ENCODE data around the gene AP3M1. TPM values are rescaled to one million over a fixed set of nuclear protein-coding genes. Genes with fewer than 3 reads are reported as not detected.

Gene AP3M1
- total RNA-seq, 1 experiment from 2014 or later: 68.3 TPM

DNA sequence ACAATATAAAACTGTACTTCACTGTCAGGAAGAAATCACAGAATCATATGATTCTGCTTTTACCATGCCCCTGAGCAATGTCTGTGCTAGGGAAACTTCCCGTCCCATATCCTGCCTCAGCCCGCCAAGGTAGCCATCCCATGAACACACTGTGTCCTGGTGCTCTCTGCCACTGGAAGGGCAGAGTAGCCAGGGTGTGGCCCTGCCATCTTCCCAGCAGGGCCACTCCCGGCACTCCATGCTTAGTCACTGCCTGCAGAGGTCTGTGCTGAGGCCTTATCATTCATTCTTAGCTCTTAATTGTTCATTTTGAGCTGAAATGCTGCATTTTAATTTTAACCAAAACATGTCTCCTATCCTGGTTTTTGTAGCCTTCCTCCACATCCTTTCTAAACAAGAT is 31.8 kb downstream of the AP3M1 start:
- intact Hi-C loops (cut with micrococcal nuclease; ENCODE audit: unreplicated experiment): no loop called here
- no peak for DNase-seq (ENCODE audit: low spot score)
- TF ChIP-seq, protein P1, sequence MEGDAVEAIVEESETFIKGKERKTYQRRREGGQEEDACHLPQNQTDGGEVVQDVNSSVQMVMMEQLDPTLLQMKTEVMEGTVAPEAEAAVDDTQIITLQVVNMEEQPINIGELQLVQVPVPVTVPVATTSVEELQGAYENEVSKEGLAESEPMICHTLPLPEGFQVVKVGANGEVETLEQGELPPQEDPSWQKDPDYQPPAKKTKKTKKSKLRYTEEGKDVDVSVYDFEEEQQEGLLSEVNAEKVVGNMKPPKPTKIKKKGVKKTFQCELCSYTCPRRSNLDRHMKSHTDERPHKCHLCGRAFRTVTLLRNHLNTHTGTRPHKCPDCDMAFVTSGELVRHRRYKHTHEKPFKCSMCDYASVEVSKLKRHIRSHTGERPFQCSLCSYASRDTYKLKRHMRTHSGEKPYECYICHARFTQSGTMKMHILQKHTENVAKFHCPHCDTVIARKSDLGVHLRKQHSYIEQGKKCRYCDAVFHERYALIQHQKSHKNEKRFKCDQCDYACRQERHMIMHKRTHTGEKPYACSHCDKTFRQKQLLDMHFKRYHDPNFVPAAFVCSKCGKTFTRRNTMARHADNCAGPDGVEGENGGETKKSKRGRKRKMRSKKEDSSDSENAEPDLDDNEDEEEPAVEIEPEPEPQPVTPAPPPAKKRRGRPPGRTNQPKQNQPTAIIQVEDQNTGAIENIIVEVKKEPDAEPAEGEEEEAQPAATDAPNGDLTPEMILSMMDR (conservative IDR thresholded peaks at IDR 0.05; ENCODE audit: low read depth, low read length): no peak
- no peak for TF ChIP-seq EZH2 (IDR thresholded peaks at IDR 0.05; ENCODE audit: borderline replicate concordance, low read depth, low read length, poor library complexity, severe bottlenecking)
- H3K9me3 ChIP-seq (ENCODE audit: low read depth, low read length, poor library complexity, severe bottlenecking): no peaks in the 10 kb centered on the region
- H3K36me3 ChIP-seq (ENCODE audit: insufficient read depth, low read length, poor library complexity, severe bottlenecking): peaks cover 93% of the 10 kb centered on the region
- ChIA-PET POLR2A (ENCODE audit: low non-redundant PET) (interaction anchor here (0.6 kb wide), 1 partner anchor 270 kb away, joined by 3 read pairs; no protein-coding TSS in a partner anchor), CTCF (no interaction called here)
- H3K4me3 ChIP-seq (ENCODE audit: low read depth, low read length, poor library complexity, severe bottlenecking): no peak overlapping the region
- H3K27ac ChIP-seq (ENCODE audit: low read depth, low read length, poor library complexity, severe bottlenecking): peak overlapping the region; percentile 56
- BruUV-seq (replicated peaks): no TSS peak
- no peaks in the 10 kb centered on the region for H3K27me3 ChIP-seq (replicated peaks; ENCODE audit: insufficient read depth, low read depth, low read length, poor library complexity)
- H3K4me1 ChIP-seq (ENCODE audit: insufficient read depth, low read length, poor library complexity, severe bottlenecking): peaks cover 10% of the 10 kb centered on the region

DNA sequence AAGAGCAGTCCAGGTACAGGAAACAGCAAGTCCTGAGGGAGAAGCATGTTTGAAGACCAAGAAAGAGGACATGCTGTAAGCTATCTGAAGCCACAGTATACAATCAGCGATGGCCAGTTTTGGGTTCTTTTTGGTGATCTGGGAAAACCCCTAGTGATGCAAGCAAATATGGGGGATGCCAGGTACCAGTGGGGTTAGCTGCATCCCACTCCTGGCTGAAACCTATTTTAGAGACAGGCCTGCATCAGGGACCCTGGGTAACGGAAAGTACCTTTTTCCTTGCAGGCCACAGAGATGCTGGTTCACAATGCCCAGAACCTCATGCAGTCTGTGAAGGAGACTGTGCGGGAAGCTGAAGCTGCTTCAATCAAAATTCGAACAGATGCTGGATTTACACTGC is 32.9 kb downstream of the AP3M1 start:
- CTCF ChIA-PET: interaction anchor here (0.6 kb wide), 1 partner anchor 231 kb away, joined by 3 read pairs; no protein-coding TSS in a partner anchor
- TF ChIP-seq, protein P1 (conservative IDR thresholded peaks at IDR 0.05; ENCODE audit: low read depth, low read length): no peak
- TF ChIP-seq EZH2 (IDR thresholded peaks at IDR 0.05; ENCODE audit: borderline replicate concordance, low read depth, low read length, poor library complexity, severe bottlenecking): no peak
- Histone ChIP-seq H3K9me3 (ENCODE audit: low read depth, low read length, poor library complexity, severe bottlenecking) (no peaks in the 10 kb centered on the region), H3K4me3 (ENCODE audit: low read depth, low read length, poor library complexity, severe bottlenecking) (no peak overlapping the region), H3K4me1 (ENCODE audit: insufficient read depth, low read length, poor library complexity, severe bottlenecking) (peaks cover 10% of the 10 kb centered on the region), H3K27me3 (replicated peaks; ENCODE audit: insufficient read depth, low read depth, low read length, poor library complexity) (no peaks in the 10 kb centered on the region), H3K27ac (ENCODE audit: low read depth, low read length, poor library complexity, severe bottlenecking) (peak overlapping the region; percentile 48), H3K36me3 (ENCODE audit: insufficient read depth, low read length, poor library complexity, severe bottlenecking) (peaks cover 93% of the 10 kb centered on the region)
- POLR2A ChIA-PET (ENCODE audit: low non-redundant PET): no interaction called here
- no peak for DNase-seq (ENCODE audit: low spot score)
- BruUV-seq (replicated peaks): no TSS peak
- intact Hi-C loops (cut with micrococcal nuclease; ENCODE audit: unreplicated experiment): no loop called here

DNA sequence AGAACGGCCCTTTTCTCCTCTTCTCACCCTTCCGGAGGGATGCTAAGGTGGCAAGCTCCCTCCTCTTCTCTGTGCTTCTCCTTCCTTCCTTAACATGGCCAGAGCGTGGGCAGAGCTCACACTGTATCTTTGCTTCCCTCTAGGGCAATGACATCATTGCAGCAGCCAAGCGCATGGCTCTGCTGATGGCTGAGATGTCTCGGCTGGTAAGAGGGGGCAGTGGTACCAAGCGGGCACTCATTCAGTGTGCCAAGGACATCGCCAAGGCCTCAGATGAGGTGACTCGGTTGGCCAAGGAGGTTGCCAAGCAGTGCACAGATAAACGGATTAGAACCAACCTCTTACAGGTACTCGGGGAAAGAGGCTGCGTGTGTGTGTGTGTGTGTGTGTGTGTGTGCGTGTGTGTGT is 36.6 kb downstream of the AP3M1 start:
- POLR2A ChIA-PET (ENCODE audit: low non-redundant PET): no interaction called here
- intact Hi-C loops (cut with micrococcal nuclease; ENCODE audit: unreplicated experiment): no loop called here

More for the DNA sequence above, 36.6 kb downstream of the AP3M1 start:
- TF ChIP-seq, protein P1 (conservative IDR thresholded peaks at IDR 0.05; ENCODE audit: low read depth, low read length): no peak
- TF ChIP-seq EZH2 (IDR thresholded peaks at IDR 0.05; ENCODE audit: borderline replicate concordance, low read depth, low read length, poor library complexity, severe bottlenecking): no peak
- no peak for DNase-seq (ENCODE audit: low spot score)
- Histone ChIP-seq H3K36me3 (ENCODE audit: insufficient read depth, low read length, poor library complexity, severe bottlenecking) (peaks cover 92% of the 10 kb centered on the region), H3K4me1 (ENCODE audit: insufficient read depth, low read length, poor library complexity, severe bottlenecking) (peaks cover 4% of the 10 kb centered on the region), H3K9me3 (ENCODE audit: low read depth, low read length, poor library complexity, severe bottlenecking) (no peaks in the 10 kb centered on the region), H3K27me3 (replicated peaks; ENCODE audit: insufficient read depth, low read depth, low read length, poor library complexity) (no peaks in the 10 kb centered on the region), H3K4me3 (ENCODE audit: low read depth, low read length, poor library complexity, severe bottlenecking) (no peak overlapping the region), H3K27ac (ENCODE audit: low read depth, low read length, poor library complexity, severe bottlenecking) (no peak overlapping the region)
- CTCF ChIA-PET: no interaction called here
- BruUV-seq (replicated peaks): no TSS peak

Data from A673 (cell line).